GM23338 (cell line): ENCODE data around the gene PLEK. TPM values are rescaled to one million over a fixed set of nuclear protein-coding genes. Genes with fewer than 3 reads are reported as not detected.

Experiments used
- ATAC-seq: fragments of 200-7000 bp; cut with Tn5 transposase; 3 replicates; pipeline ENCODE4 v1.9.1; 2020
- DNase-seq: peaks from one replicate; pipeline ENCODE4 v3.0.0-alpha.2; 2015; ENCODE audit warnings: low spot score
- H2AFZ ChIP-seq: fragments of 200-600 bp; sonication (generic); 2 replicates; pipeline ENCODE4 v1.8.0; 2016; ENCODE audit warnings: antibody characterized with exemption, mild to moderate bottlenecking, moderate library complexity
- H3F3A ChIP-seq: fragments of 200-600 bp; sonication (generic); replicated peaks from 2 replicates; pipeline ENCODE4 v1.8.0; 2017; ENCODE audit warnings: antibody characterized with exemption, mixed run types, low read depth
- H3K27ac ChIP-seq: fragments of 200-600 bp; sonication (generic); 2 replicates; pipeline ENCODE4 v1.6.1; 2016; ENCODE audit warnings: low read depth
- H3K27me3 ChIP-seq: fragments of 200-600 bp; sonication (generic); 2 replicates; pipeline ENCODE4 v1.8.0; 2016; ENCODE audit warnings: mild to moderate bottlenecking, mixed run types, moderate library complexity; ENCODE audit not compliant: insufficient read depth
- H3K36me3 ChIP-seq: fragments of 200-600 bp; sonication (generic); 2 replicates; pipeline ENCODE4 v1.8.0; 2016; ENCODE audit warnings: mild to moderate bottlenecking; ENCODE audit not compliant: insufficient read depth
- H3K4me1 ChIP-seq: fragments of 200-600 bp; sonication (generic); 2 replicates; pipeline ENCODE4 v1.8.0; 2016; ENCODE audit warnings: mild to moderate bottlenecking, moderate library complexity; ENCODE audit not compliant: insufficient read depth
- H3K4me2 ChIP-seq: fragments of 200-600 bp; sonication (generic); 2 replicates; pipeline ENCODE4 v1.7.1; 2017; ENCODE audit warnings: mixed run types
- H3K4me3 ChIP-seq: fragments of 200-600 bp; sonication (generic); 2 replicates; pipeline ENCODE4 v1.6.1; 2016; ENCODE audit warnings: mixed run types
- H3K79me2 ChIP-seq: fragments of 200-600 bp; sonication (generic); replicated peaks from 2 replicates; pipeline ENCODE4 v1.8.0; 2017; ENCODE audit warnings: mild to moderate bottlenecking; ENCODE audit not compliant: insufficient read depth
- H3K9me2 ChIP-seq: fragments of 200-600 bp; sonication (generic); 2 replicates; pipeline ENCODE4 v1.8.0; 2017; ENCODE audit not compliant: insufficient read depth
- H4K20me1 ChIP-seq: fragments of 200-600 bp; sonication (generic); replicated peaks from 2 replicates; pipeline ENCODE4 v1.8.0; 2017; ENCODE audit warnings: mild to moderate bottlenecking; ENCODE audit not compliant: insufficient read depth
- H3K27ac Mint-ChIP-seq: 2 replicates; pipeline ENCODE4 v1.8.0; 2020; ENCODE audit warnings: inconsistent platforms, mild to moderate bottlenecking, moderate library complexity, mixed read lengths
- H3K27me3 Mint-ChIP-seq: 3 replicates; pipeline ENCODE4 v1.8.0; 2022; ENCODE audit warnings: low read depth, mild to moderate bottlenecking, moderate library complexity, mixed read lengths, inconsistent platforms; ENCODE audit not compliant: insufficient read depth, poor library complexity
- H3K36me3 Mint-ChIP-seq: 3 replicates; pipeline ENCODE4 v1.8.0; 2021; ENCODE audit warnings: low read depth, mild to moderate bottlenecking, inconsistent platforms, moderate library complexity, mixed read lengths
- H3K4me1 Mint-ChIP-seq: 3 replicates; pipeline ENCODE4 v1.8.0; 2020; ENCODE audit warnings: mild to moderate bottlenecking, inconsistent platforms, mixed read lengths
- H3K4me3 Mint-ChIP-seq: 3 replicates; pipeline ENCODE4 v1.8.0; 2021; ENCODE audit warnings: moderate library complexity, mild to moderate bottlenecking, inconsistent platforms, mixed read lengths
- H3K9me3 Mint-ChIP-seq: 3 replicates; pipeline ENCODE4 v1.8.0; 2020; ENCODE audit warnings: moderate library complexity, mild to moderate bottlenecking, inconsistent platforms, mixed read lengths
- CREB1 ChIP-seq: fragments of 250-450 bp; sonication (Bioruptor Pico); IDR thresholded peaks from 2 replicates; pipeline ENCODE4 v1.5.0; 2020; ENCODE audit warnings: low read depth, mild to moderate bottlenecking, moderate library complexity
- STAT1 ChIP-seq: IDR thresholded peaks from one replicate; pipeline ENCODE4 v1.6.1; 2016; ENCODE audit warnings: antibody characterized with exemption; ENCODE audit not compliant: unreplicated experiment
- ZNF331 ChIP-seq: fragments of 250-450 bp; sonication (Bioruptor Pico); IDR thresholded peaks from 2 replicates; pipeline ENCODE4 v1.5.0; 2020; ENCODE audit warnings: low read depth, mild to moderate bottlenecking, moderate library complexity
- polyA plus RNA-seq: library from polyadenylated mRNA; unstranded; fragments of >200 nt; fragmentation: Nextera tagmentation; extraction: Ambion mirVana; gene quantifications from 2 replicates; pipeline ENCODE4 v1.2.1, GENCODE V29; 2016
- total RNA-seq: library from RNA; depleted of rRNA; stranded (reverse); fragments of >200 nt; shearing (Covaris generic); gene quantifications from 2 replicates; pipeline ENCODE4 v1.2.3, GENCODE V29; 2014
- TF ChIP-seq, protein P1 (sequence below): IDR thresholded peaks from 2 replicates; pipeline ENCODE4 v1.6.1; 2016; ENCODE audit warnings: antibody characterized with exemption
- TF ChIP-seq, protein P2 (sequence below): fragments of 250-450 bp; sonication (Bioruptor Pico); IDR thresholded peaks from 2 replicates; pipeline ENCODE4 v1.5.0; 2020; ENCODE audit warnings: mild to moderate bottlenecking, moderate library complexity
- TF ChIP-seq, protein P3 (sequence below), 2 experiments: fragments of 200-600 bp in 1 of 2; sonication (generic) in 1 of 2; conservative IDR thresholded peaks; 2 replicates each; pipeline versions ENCODE4 v1.5.1 to v1.6.1; 2016 to 2017; ENCODE audit warnings: antibody characterized with exemption in 2 of 2, low read depth in 2 of 2, mild to moderate bottlenecking in 2 of 2, moderate library complexity in 1 of 2

The PLEK gene
- total and polyA plus RNA-seq, 2 experiments from 2014 or later = 0.06 TPM; not detected in 1

DNA sequence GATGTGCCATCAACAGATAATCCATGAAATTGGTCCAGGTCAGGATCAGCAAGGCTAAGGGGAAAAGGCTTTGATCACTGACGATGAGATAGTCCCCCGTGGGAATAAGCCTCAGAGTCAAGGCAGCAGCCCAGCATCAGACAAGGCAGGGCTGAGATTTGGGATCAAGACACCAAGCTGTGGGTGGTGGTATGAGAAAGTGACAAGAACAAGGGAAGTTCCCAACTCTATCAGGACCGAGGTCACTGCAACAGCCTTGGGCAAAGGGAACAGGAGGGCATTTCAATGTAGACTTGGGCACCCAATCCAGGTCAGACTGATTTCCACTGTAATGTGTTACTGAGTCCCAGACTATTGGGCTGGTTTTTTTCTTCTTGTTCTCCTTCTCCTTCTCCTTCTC lies 18.7 kb downstream of the PLEK start:
- H3F3A ChIP-seq = no peaks in the 10 kb centered on the region
- H4K20me1 ChIP-seq = no peaks in the 10 kb centered on the region
- Mint-ChIP-seq H3K9me3 (no peaks in the 10 kb centered on the region), H3K36me3 (no peaks in the 10 kb centered on the region), H3K27ac (no peak overlapping the region), H3K4me1 (peaks cover 4% of the 10 kb centered on the region; the same call in 1 of the 3 replicates), H3K4me3 (no peak overlapping the region), H3K27me3 (peaks cover 2% of the 10 kb centered on the region)
- H3K79me2 ChIP-seq = no peaks in the 10 kb centered on the region
- TF ChIP-seq CREB1 (CRISPR knock-in tag) (no peak), ZNF331 (CRISPR knock-in tag) (no peak), STAT1 (no peak)
- TF ChIP-seq, protein P1, sequence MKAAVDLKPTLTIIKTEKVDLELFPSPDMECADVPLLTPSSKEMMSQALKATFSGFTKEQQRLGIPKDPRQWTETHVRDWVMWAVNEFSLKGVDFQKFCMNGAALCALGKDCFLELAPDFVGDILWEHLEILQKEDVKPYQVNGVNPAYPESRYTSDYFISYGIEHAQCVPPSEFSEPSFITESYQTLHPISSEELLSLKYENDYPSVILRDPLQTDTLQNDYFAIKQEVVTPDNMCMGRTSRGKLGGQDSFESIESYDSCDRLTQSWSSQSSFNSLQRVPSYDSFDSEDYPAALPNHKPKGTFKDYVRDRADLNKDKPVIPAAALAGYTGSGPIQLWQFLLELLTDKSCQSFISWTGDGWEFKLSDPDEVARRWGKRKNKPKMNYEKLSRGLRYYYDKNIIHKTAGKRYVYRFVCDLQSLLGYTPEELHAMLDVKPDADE = no peak
- TF ChIP-seq, protein P2, sequence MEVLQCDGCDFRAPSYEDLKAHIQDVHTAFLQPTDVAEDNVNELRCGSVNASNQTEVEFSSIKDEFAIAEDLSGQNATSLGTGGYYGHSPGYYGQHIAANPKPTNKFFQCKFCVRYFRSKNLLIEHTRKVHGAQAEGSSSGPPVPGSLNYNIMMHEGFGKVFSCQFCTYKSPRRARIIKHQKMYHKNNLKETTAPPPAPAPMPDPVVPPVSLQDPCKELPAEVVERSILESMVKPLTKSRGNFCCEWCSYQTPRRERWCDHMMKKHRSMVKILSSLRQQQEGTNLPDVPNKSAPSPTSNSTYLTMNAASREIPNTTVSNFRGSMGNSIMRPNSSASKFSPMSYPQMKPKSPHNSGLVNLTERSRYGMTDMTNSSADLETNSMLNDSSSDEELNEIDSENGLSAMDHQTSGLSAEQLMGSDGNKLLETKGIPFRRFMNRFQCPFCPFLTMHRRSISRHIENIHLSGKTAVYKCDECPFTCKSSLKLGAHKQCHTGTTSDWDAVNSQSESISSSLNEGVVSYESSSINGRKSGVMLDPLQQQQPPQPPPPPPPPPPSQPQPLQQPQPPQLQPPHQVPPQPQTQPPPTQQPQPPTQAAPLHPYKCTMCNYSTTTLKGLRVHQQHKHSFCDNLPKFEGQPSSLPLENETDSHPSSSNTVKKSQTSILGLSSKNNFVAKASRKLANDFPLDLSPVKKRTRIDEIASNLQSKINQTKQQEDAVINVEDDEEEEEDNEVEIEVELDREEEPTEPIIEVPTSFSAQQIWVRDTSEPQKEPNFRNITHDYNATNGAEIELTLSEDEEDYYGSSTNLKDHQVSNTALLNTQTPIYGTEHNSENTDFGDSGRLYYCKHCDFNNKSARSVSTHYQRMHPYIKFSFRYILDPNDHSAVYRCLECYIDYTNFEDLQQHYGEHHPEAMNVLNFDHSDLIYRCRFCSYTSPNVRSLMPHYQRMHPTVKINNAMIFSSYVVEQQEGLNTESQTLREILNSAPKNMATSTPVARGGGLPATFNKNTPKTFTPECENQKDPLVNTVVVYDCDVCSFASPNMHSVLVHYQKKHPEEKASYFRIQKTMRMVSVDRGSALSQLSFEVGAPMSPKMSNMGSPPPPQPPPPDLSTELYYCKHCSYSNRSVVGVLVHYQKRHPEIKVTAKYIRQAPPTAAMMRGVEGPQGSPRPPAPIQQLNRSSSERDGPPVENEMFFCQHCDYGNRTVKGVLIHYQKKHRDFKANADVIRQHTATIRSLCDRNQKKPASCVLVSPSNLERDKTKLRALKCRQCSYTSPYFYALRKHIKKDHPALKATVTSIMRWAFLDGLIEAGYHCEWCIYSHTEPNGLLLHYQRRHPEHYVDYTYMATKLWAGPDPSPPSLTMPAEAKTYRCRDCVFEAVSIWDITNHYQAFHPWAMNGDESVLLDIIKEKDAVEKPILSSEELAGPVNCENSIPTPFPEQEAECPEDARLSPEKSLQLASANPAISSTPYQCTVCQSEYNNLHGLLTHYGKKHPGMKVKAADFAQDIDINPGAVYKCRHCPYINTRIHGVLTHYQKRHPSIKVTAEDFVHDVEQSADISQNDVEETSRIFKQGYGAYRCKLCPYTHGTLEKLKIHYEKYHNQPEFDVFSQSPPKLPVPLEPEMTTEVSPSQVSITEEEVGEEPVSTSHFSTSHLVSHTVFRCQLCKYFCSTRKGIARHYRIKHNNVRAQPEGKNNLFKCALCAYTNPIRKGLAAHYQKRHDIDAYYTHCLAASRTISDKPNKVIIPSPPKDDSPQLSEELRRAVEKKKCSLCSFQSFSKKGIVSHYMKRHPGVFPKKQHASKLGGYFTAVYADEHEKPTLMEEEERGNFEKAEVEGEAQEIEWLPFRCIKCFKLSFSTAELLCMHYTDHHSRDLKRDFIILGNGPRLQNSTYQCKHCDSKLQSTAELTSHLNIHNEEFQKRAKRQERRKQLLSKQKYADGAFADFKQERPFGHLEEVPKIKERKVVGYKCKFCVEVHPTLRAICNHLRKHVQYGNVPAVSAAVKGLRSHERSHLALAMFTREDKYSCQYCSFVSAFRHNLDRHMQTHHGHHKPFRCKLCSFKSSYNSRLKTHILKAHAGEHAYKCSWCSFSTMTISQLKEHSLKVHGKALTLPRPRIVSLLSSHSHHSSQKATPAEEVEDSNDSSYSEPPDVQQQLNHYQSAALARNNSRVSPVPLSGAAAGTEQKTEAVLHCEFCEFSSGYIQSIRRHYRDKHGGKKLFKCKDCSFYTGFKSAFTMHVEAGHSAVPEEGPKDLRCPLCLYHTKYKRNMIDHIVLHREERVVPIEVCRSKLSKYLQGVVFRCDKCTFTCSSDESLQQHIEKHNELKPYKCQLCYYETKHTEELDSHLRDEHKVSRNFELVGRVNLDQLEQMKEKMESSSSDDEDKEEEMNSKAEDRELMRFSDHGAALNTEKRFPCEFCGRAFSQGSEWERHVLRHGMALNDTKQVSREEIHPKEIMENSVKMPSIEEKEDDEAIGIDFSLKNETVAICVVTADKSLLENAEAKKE (CRISPR knock-in tag) = no peak
- TF ChIP-seq, protein P3, sequence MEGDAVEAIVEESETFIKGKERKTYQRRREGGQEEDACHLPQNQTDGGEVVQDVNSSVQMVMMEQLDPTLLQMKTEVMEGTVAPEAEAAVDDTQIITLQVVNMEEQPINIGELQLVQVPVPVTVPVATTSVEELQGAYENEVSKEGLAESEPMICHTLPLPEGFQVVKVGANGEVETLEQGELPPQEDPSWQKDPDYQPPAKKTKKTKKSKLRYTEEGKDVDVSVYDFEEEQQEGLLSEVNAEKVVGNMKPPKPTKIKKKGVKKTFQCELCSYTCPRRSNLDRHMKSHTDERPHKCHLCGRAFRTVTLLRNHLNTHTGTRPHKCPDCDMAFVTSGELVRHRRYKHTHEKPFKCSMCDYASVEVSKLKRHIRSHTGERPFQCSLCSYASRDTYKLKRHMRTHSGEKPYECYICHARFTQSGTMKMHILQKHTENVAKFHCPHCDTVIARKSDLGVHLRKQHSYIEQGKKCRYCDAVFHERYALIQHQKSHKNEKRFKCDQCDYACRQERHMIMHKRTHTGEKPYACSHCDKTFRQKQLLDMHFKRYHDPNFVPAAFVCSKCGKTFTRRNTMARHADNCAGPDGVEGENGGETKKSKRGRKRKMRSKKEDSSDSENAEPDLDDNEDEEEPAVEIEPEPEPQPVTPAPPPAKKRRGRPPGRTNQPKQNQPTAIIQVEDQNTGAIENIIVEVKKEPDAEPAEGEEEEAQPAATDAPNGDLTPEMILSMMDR (conservative IDR thresholded peaks at IDR 0.05; ENCODE audit: low read depth in 2 of 2) = no peak
- H3K27me3 ChIP-seq = no peaks in the 10 kb centered on the region
- no peaks in the 10 kb centered on the region for H3K36me3 ChIP-seq
- no peak overlapping the region for H3K4me3 ChIP-seq
- DNase-seq = no peak
- H3K27ac ChIP-seq = no peak overlapping the region
- H3K4me1 ChIP-seq = no peaks in the 10 kb centered on the region
- H3K9me2 ChIP-seq = 0 out of 2 replicates have a peak, but pooled peaks cover 6% of the 10 kb centered on the region
- H2AFZ ChIP-seq = no peak overlapping the region
- no peak overlapping the region for H3K4me2 ChIP-seq
- no peak for ATAC-seq
